GM21381 (cell line): ENCODE measurements around the gene PDX1.

Experiments used
- ATAC-seq: cut with Tn5 transposase; IDR thresholded peaks from one replicate; pipeline ENCODE4 v1.9.1; 2021; ENCODE audit warnings: mild to moderate bottlenecking, moderate library complexity; ENCODE audit not compliant: unreplicated experiment

The PDX1 gene

DNA sequence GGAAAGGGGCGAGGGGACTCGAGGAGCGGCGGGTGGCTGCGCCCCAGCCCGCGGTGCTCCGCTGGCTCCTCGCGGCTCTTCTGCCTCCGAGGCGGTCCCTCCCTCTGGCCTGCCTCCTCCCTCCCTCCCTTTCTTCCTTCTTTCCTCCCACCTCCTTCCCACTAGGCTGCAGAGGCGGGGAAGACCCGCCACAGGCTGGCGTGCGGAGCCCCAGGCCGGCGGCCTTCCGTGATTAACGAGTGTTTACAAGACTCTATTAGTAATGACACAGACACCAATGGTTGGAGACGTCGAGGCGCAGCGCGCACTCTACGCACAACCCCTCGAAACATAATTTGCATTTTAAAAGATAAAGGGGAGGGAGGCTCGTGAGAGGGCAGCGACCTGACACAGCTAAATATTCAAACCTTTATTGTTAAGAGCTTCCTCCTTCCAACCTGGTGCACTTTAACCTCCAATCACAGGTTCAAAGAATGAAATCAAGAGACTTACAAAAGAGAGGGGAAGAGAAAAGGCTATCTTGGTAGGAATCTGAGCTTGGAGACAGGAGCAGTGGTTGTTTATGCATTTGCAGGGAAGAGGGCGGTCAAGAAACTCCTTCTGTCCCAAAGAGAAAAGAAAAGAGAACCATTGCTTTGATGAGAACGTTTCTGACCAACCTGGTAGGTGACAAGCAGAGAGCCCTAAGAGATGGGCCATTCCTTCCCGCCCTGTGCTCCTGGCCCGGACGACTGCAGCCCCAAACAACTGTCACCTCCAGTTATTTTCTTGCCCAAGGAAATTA lies 49.5 kb downstream of the PDX1 start, which contains the start of gene CDX2:
TSS of gene CDX2 (minus strand) at position 234 of the 784 bp plus-strand sequence. CDS start 309 bp downstream, outside the sequence.
- ATAC-seq, result no peak

DNA sequence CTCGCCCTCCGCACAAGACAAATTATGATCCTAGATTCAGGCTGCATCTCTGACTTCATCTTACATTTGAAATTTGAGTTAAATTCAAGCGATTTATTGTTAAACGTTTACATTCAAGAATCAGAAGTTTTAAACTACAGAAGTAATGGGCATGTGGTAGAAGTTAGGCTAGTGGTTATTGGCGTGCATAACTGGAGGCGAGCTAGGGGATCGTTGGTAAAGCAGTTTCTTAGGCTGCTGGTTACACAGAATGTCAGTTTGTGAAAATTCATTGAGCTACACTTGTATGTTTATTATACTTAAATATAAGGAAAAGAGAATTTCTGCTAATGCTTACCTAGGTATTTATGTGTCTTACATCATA lies 50.0 kb downstream of the PDX1 start:
- ATAC-seq, result no peak

DNA sequence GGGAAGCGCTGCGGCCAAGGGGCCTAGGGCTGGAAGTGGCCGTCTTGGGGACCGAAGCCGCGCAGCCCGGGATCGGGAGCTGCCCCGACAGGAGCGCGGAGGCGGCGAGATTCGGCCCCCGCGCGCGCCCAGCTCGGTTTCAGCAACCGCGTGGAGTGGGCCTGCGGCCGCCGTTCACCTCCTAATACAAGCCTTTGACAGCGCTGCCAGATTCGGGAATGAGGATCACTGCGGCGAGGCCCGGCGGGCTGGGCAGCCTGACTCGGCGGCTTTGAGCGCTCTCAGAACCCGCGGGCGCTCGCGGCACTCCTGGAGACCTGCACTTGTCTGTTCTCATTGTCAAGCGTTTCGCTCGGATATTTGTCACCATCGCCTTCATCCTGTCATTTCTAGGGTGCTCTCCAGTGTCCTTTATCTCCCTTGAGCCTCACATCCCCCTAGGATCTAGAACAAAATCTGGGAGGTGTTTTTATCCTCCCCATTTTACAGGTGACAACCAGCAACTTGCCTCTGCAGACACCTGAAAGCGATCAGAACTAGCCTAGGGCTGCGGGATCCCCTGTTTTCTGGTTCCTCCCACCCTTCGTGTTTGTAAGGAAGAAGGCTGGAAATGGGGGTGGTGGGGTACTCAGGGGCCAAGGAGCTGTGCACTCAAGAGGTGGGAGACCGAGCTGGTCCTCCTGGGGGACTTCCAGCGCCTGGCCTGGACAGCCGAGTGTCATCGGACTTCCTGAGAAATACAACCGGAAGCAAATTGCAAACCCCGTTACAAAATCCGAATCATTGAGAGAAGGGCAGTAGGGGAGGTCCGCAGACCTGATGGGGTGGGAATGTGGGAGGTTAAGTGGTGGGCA lies 50.8 kb downstream of the PDX1 start:
- ATAC-seq, result no peak

DNA sequence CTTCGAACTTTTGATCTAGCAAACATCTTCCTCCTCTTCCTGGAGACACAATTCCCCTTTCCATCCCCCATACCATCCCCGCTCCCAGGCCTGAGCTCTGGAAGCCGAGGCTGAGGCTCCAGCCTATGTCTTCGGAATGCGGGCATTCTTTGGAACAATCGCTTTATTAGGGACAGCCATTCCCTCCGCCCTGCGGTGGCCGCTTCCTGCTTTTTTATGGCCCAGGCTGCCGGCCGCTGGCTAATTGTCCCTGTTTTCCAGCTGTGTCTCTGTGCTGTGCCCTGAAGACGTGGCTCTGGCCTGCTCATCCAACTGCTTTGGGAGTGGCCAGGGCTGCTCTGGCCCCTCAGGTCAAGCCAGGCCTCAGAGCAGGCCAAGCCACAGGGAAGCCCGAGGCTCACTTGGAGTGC lies 51.4 kb downstream of the PDX1 start:
- no peak for ATAC-seq

DNA sequence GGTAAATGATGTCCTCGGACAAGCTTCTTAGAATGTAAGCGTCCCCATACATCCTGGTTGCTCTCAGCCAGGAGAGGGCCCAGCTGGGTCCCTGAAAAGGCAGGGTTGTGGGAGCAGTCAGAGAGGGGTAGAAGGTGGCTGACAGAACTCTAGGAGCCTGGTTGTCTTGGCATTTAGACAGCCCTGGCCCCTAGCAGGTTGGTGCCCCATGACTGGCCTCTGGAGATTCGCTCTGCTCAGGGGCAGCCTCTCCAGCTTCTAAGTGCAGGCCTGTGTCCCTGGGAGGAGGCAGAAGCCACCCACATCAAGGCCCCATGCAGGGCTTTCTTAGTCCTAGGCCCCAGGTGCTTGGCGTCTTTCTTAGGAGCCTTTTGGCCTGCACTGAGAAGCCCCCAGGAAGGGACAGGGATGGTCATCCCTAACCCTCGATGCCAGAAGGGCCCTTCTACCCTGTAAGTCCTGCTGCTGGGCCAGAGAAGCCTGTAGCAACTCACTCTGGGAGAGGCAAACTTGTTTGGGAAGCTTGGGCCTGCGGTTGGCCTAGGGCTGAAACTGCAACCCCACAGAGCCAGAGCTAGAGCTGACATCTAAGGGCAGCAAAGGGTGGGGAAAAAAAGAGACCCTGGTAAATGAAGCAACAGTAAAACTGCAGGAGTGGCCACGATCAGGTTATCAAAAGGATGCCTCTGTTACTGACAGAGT lies 52.1 kb downstream of the PDX1 start:
- no peak for ATAC-seq

DNA sequence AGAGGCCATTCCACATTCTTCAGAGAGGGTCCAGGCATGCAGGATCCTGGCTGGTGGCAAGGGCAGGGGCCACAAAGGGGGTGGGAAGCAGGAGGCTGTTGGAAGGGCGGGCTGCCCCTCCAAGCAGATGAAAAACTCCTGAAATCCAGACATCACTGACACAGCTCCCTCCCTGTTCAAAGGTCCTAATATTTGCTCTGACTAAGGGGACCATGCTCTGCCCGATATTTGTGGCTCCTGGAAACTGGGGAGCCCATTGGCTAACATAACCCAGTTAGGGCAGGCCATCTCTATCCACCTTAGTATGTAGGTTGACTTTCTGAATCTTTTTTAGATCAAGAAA lies 52.6 kb downstream of the PDX1 start:
- no peak for ATAC-seq

DNA sequence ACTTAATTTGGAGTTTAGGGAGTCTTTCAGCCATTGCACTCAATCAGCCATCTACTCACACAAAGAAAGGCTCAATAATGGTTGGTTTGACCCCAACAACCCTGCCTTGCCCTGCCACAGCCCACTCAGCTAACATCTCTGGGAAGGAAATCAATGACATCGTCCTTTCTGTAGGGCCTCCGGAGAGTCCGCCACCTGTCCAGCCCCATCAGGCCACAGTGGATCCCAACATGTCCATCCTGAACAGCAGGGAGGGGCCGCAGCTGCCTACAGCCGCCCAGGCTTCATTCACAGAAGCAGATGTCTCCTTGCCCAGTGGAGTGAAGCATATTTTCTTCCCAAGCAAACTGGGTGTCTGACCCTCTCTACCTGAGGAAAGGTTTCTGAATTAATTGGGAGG lies 53.5 kb downstream of the PDX1 start:
- ATAC-seq, result no peak

DNA sequence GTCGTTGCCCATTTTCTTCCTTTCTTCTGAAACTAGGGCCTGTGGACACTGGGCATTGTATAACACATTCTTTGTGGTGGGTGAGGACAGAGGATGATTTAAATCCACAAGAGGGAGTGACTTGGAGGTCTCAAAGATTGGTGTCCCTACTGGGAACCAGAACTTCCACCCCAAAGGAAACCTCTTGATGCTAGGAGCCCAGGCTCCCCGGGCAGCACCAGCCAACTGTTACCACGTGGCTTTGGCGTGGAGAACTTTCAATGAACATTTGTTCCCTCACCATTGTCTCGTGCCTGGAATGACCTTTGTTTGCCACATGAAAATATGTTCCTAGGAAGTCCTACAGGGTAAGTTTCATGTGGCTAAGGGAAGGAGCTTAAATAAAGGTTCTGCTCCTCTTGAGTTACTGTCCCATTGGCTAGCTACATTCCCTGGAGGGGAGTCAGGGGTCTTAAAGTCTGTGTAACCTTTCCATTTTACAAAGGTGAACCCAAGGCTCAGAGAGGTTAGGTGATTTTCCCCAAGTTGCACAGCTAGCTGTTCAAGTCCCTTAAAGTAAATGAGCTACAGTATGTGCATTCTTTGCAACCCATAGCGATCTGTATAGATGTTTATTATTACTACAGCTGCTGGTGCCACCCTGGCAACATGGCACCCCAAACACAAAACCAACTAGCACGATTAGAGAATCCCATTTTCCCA lies 54.3 kb downstream of the PDX1 start:
- ATAC-seq, result no peak
